Uterus (tissue), 4 donors: ENCODE data around the gene PTRH1. TPM values are rescaled to one million over a fixed set of nuclear protein-coding genes. Genes with fewer than 3 reads are reported as not detected.

Experiments
- DNase-seq, 2 donors: peaks; one replicate each; pipeline ENCODE4 v3.0.0-alpha.2; 2019 to 2020
- H3K27ac ChIP-seq, 2 donors: fragments of 200-600 bp; sonication (generic); 1 replicate in 1 of 2; 2 replicates in 1 of 2; pipeline ENCODE4 v1.5.1; 2016 to 2018
- H3K27me3 ChIP-seq, 2 donors: fragments of 200-600 bp; sonication (generic); one replicate each; pipeline ENCODE4 v1.5.1; 2018 to 2019; ENCODE audit warnings: control low read depth in 1 of 2
- H3K36me3 ChIP-seq, 2 donors: fragments of 200-600 bp; sonication (generic); one replicate each; pipeline ENCODE4 v1.5.1; 2019; ENCODE audit warnings: control low read depth in 1 of 2
- H3K4me1 ChIP-seq, 2 donors: fragments of 200-600 bp; sonication (generic); one replicate each; pipeline ENCODE4 v1.5.1; 2018 to 2019; ENCODE audit warnings: control low read depth in 1 of 2
- H3K4me3 ChIP-seq, 2 donors: fragments of 200-600 bp; sonication (generic); 1 replicate in 1 of 2; 2 replicates in 1 of 2; pipeline ENCODE4 v1.5.1; 2018 to 2019; ENCODE audit warnings: mild to moderate bottlenecking in 1 of 2
- H3K9me3 ChIP-seq, 2 donors: fragments of 200-600 bp; sonication (generic); one replicate each; pipeline ENCODE4 v1.5.1; 2019; ENCODE audit warnings: control low read depth in 1 of 2
- CTCF ChIP-seq, 4 experiments: fragments of 200-600 bp in 2 of 4; fragments of 450-650 bp in 2 of 4; sonication (generic) in 2 of 4; IDR thresholded peaks; one replicate each; pipeline ENCODE4 v1.5.1; 2016 to 2019; ENCODE audit warnings: antibody characterized with exemption in 4 of 4, mild to moderate bottlenecking in 2 of 4, moderate library complexity in 1 of 4
- POLR2A ChIP-seq, 2 donors: fragments of 450-650 bp; IDR thresholded peaks; one replicate each; pipeline ENCODE4 v1.6.1; 2016; ENCODE audit warnings: antibody characterized with exemption in 2 of 2, mild to moderate bottlenecking in 1 of 2, moderate library complexity in 1 of 2
- intact Hi-C: fragments of 100-400 bp; cut with DNase I; formaldehyde crosslinking; loops from one replicate; pipeline ENCODE4 v1.15.1; 2023; ENCODE audit warnings: low total_unique reads
- total RNA-seq, 4 donors: library from RNA; depleted of rRNA in 3 of 4; stranded (reverse); fragments of >200 nt in 3 of 4; gene quantifications; one replicate each; pipeline versions ENCODE4 v1.1.0 to v1.2.4, GENCODE V29; 2014 to 2023
- donor health status: DM: yes; HTN: yes; CAD: no.

Gene PTRH1
- total RNA-seq, 4 donors from 2014 or later, result 3.8 to 18.4 (median 10.4) TPM

- Histone ChIP-seq H3K4me1 (no peaks in the 10 kb centered on the region), H3K27ac (no peak overlapping the region), H3K36me3 (no peaks in the 10 kb centered on the region), H3K27me3 (no peaks in the 10 kb centered on the region), H3K4me3 (no peak overlapping the region), H3K9me3 (no peaks in the 10 kb centered on the region)
- TF ChIP-seq POLR2A (IDR thresholded peaks at IDR 0.05) (no peak), CTCF (IDR thresholded peaks at IDR 0.05) (no peak)
- DNase-seq, result no peak
- intact Hi-C loops, result no loop called here
Measured at GRCh38 chr9:127710204-127710783, 5.2 kb downstream of the PTRH1 start.

- no peak for TF ChIP-seq POLR2A (IDR thresholded peaks at IDR 0.05)
- no peak for TF ChIP-seq CTCF (IDR thresholded peaks at IDR 0.05)
- H3K4me3 ChIP-seq, result no peak overlapping the region
- no peaks in the 10 kb centered on the region for H3K9me3 ChIP-seq
- no peak overlapping the region for H3K27ac ChIP-seq
- no peaks in the 10 kb centered on the region for H3K4me1 ChIP-seq
- no peaks in the 10 kb centered on the region for H3K27me3 ChIP-seq
- intact Hi-C loops, result no loop called here
- no peak for DNase-seq
- no peaks in the 10 kb centered on the region for H3K36me3 ChIP-seq
Measured at GRCh38 chr9:127708952-127709587, 6.4 kb downstream of the PTRH1 start.

- no peaks in the 10 kb centered on the region for H3K9me3 ChIP-seq
- no peaks in the 10 kb centered on the region for H3K4me1 ChIP-seq
- DNase-seq, result no peak
- TF ChIP-seq POLR2A (IDR thresholded peaks at IDR 0.05), result no peak
- TF ChIP-seq CTCF (IDR thresholded peaks at IDR 0.05), result no peak
- no peaks in the 10 kb centered on the region for H3K27me3 ChIP-seq
- no peak overlapping the region for H3K4me3 ChIP-seq
- no peaks in the 10 kb centered on the region for H3K36me3 ChIP-seq
- no peak overlapping the region for H3K27ac ChIP-seq
- intact Hi-C loops, result no loop called here
Measured at GRCh38 chr9:127707766-127708165, 7.7 kb downstream of the PTRH1 start.

GRCh38 chr9:127706836-127707241 is 8.6 kb downstream of the PTRH1 start, which contains the start of gene CFAP157:
TSS of gene CFAP157 (plus strand) at chr9:127706988. CDS start at chr9:127707032, 44 bp downstream.
- Histone ChIP-seq H3K36me3 (no peaks in the 10 kb centered on the region), H3K27ac (no peak within 1 kb of the TSS), H3K27me3 (no peaks in the 10 kb centered on the region), H3K4me3 (no peak within 1 kb of the TSS), H3K9me3 (no peaks in the 10 kb centered on the region), H3K4me1 (no peaks in the 10 kb centered on the region)
- intact Hi-C loops, result no loop called here
- TF ChIP-seq CTCF (IDR thresholded peaks at IDR 0.05), result no peak
- no peak for TF ChIP-seq POLR2A (IDR thresholded peaks at IDR 0.05)
- DNase-seq, result no peak

GRCh38 chr9:127705577-127706379 is 9.7 kb downstream of the PTRH1 start:
- H3K27ac ChIP-seq, result no peak overlapping the region
- no peaks in the 10 kb centered on the region for H3K4me1 ChIP-seq
- H3K9me3 ChIP-seq, result no peaks in the 10 kb centered on the region
- H3K27me3 ChIP-seq, result no peaks in the 10 kb centered on the region
- intact Hi-C loops, result no loop called here
- no peak overlapping the region for H3K4me3 ChIP-seq
- H3K36me3 ChIP-seq, result no peaks in the 10 kb centered on the region
- TF ChIP-seq POLR2A (IDR thresholded peaks at IDR 0.05) (no peak), CTCF (IDR thresholded peaks at IDR 0.05) (no peak)
- DNase-seq, result no peak
